Neuronal stem cell (in vitro differentiated cells): ENCODE data around the gene TGM2.
"Not testable (repeated sequence)": the region's sequence is repeated elsewhere in the genome, so short reads cannot be mapped to it uniquely, and the experiment has no call there.

Experiments
- DNase-seq: peaks from one replicate; pipeline ENCODE4 v3.0.0-alpha.2; 2013; ENCODE audit warnings: low spot score
- H2AFZ ChIP-seq: one replicate; pipeline ENCODE4 v1.6.1; 2013; ENCODE audit warnings: mild to moderate bottlenecking, low read length, inconsistent platforms
- H2AK5ac ChIP-seq: 2 replicates; pipeline ENCODE4 v1.6.1; 2013; ENCODE audit warnings: low read depth, mild to moderate bottlenecking, inconsistent platforms, low read length, moderate library complexity, mixed read lengths
- H2BK120ac ChIP-seq: 2 replicates; pipeline ENCODE4 v1.6.1; 2013; ENCODE audit warnings: low read depth, mild to moderate bottlenecking, inconsistent platforms, low read length, moderate library complexity, mixed read lengths
- H2BK12ac ChIP-seq: one replicate; pipeline ENCODE4 v1.6.1; 2013; ENCODE audit warnings: low read length, inconsistent platforms
- H2BK15ac ChIP-seq: 2 replicates; pipeline ENCODE4 v1.6.1; 2013; ENCODE audit warnings: mild to moderate bottlenecking, low read length, inconsistent platforms, mixed read lengths
- H2BK5ac ChIP-seq: one replicate; pipeline ENCODE4 v1.6.1; 2013; ENCODE audit warnings: inconsistent platforms, mild to moderate bottlenecking, low read length, moderate library complexity
- H3K14ac ChIP-seq: one replicate; pipeline ENCODE4 v1.6.1; 2013; ENCODE audit warnings: low read length, inconsistent platforms
- H3K18ac ChIP-seq: 2 replicates; pipeline ENCODE4 v1.6.1; 2013; ENCODE audit warnings: low read length, inconsistent platforms
- H3K23ac ChIP-seq: 2 replicates; pipeline ENCODE4 v1.6.1; 2013; ENCODE audit warnings: low read depth, mild to moderate bottlenecking, mixed read lengths, low read length, inconsistent platforms; ENCODE audit not compliant: poor library complexity
- H3K27ac ChIP-seq: replicated peaks from 3 replicates; pipeline ENCODE4 v1.5.1; 2013; ENCODE audit warnings: low read length, inconsistent platforms
- H3K27me3 ChIP-seq, 3 experiments: 2 replicates each; pipeline ENCODE4 v1.6.1; 2013; ENCODE audit warnings: low read length in 3 of 3, mild to moderate bottlenecking in 2 of 3, inconsistent platforms in 1 of 3, low read depth in 1 of 3, mixed read lengths in 1 of 3, moderate library complexity in 1 of 3; ENCODE audit not compliant: control insufficient read depth in 3 of 3, insufficient read depth in 3 of 3
- H3K36me3 ChIP-seq, 2 donors: replicated peaks in 1 of 2; 2 replicates each; pipeline ENCODE4 v1.6.1; 2013; ENCODE audit warnings: low read length in 2 of 2; ENCODE audit not compliant: control insufficient read depth in 2 of 2, insufficient read depth in 2 of 2
- H3K4ac ChIP-seq: 2 replicates; pipeline ENCODE4 v1.6.1; 2013; ENCODE audit warnings: inconsistent platforms, mild to moderate bottlenecking, low read length, moderate library complexity
- H3K4me1 ChIP-seq, 2 donors: 1 replicate in 1 of 2; 2 replicates in 1 of 2; pipeline ENCODE4 v1.6.1; 2013; ENCODE audit warnings: low read length in 2 of 2, low read depth in 1 of 2; ENCODE audit not compliant: control insufficient read depth in 2 of 2, insufficient read depth in 1 of 2
- H3K4me2 ChIP-seq: one replicate; pipeline ENCODE4 v1.6.1; 2013; ENCODE audit warnings: mild to moderate bottlenecking, low read length, inconsistent platforms; ENCODE audit not compliant: insufficient read depth, poor library complexity, severe bottlenecking
- H3K4me3 ChIP-seq, 2 donors: 2 replicates each; pipeline ENCODE4 v1.5.1; 2013; ENCODE audit warnings: low read length in 2 of 2, mild to moderate bottlenecking in 2 of 2, inconsistent platforms in 1 of 2, moderate library complexity in 1 of 2
- H3K79me1 ChIP-seq: one replicate; pipeline ENCODE4 v1.6.1; 2013; ENCODE audit warnings: low read depth, mild to moderate bottlenecking, inconsistent platforms, low read length, moderate library complexity
- H3K9ac ChIP-seq: one replicate; pipeline ENCODE4 v1.6.1; 2013; ENCODE audit warnings: mild to moderate bottlenecking, low read depth, low read length, inconsistent platforms; ENCODE audit not compliant: poor library complexity
- H3K9me3 ChIP-seq, 2 donors: replicated peaks in 1 of 2; 2 replicates each; pipeline versions ENCODE3 to v1.6.1; 2013; ENCODE audit warnings: low read length in 2 of 2, mild to moderate bottlenecking in 2 of 2, inconsistent platforms in 1 of 2, low read depth in 1 of 2, mixed read lengths in 1 of 2, moderate library complexity in 1 of 2; ENCODE audit not compliant: control insufficient read depth in 2 of 2, insufficient read depth in 1 of 2
- H4K8ac ChIP-seq: one replicate; pipeline ENCODE4 v1.6.1; 2013; ENCODE audit warnings: low read depth, mild to moderate bottlenecking, inconsistent platforms, low read length, moderate library complexity
- H4K91ac ChIP-seq: one replicate; pipeline ENCODE4 v1.6.1; 2013; ENCODE audit warnings: low read length, low read depth, mild to moderate bottlenecking, inconsistent platforms; ENCODE audit not compliant: poor library complexity
- WGBS, 2 donors: extraction: QIAGEN DNeasy Blood & Tissue Kit; methylation state at CpG; one replicate each; pipeline ENCODE4 v1.1.7; 2013; ENCODE audit warnings: missing lambda C conversion rate in 2 of 2, mixed read lengths in 1 of 2; ENCODE audit not compliant: insufficient read length in 2 of 2, insufficient replicate concordance in 1 of 2; ENCODE audit errors: extremely low coverage in 2 of 2; 5-methylcytosine and 5-hydroxymethylcytosine counted together

TGM2 gene

GRCh38 chr20:38109591-38110524 is 55.2 kb downstream of the TGM2 start:
- no peak overlapping the region for H3K14ac ChIP-seq
- no peak overlapping the region for H3K4me2 ChIP-seq
- no peak overlapping the region for H2BK120ac ChIP-seq
- H3K27me3 ChIP-seq, result no peaks in the 10 kb centered on the region
- no peaks in the 10 kb centered on the region for H3K9me3 ChIP-seq
- H3K23ac ChIP-seq, result no peak overlapping the region
- H2BK12ac ChIP-seq, result no peak overlapping the region
- no peak overlapping the region for H3K9ac ChIP-seq
- H2AFZ ChIP-seq, result no peak overlapping the region
- no peak overlapping the region for H2BK15ac ChIP-seq
- H4K91ac ChIP-seq, result no peak overlapping the region
- WGBS, 2 donors, result no CpG with 5 or more reads among the region's 8 CpGs
- no peak overlapping the region for H4K8ac ChIP-seq
- H3K4me1 ChIP-seq, result no peaks in the 10 kb centered on the region
- no peak overlapping the region for H3K4me3 ChIP-seq
- H3K79me1 ChIP-seq, result no peaks in the 10 kb centered on the region
- DNase-seq, result no peak
- H3K4ac ChIP-seq, result no peak overlapping the region
- H3K36me3 ChIP-seq, result no peaks in the 10 kb centered on the region
- no peak overlapping the region for H2AK5ac ChIP-seq
- H3K18ac ChIP-seq, result no peak overlapping the region
- H2BK5ac ChIP-seq, result no peak overlapping the region
- H3K27ac ChIP-seq, result no peak overlapping the region

GRCh38 chr20:38108986-38109541 is 56.0 kb downstream of the TGM2 start:
- H3K4ac ChIP-seq, result no peak overlapping the region
- H2AFZ ChIP-seq, result no peak overlapping the region
- no peak overlapping the region for H2BK120ac ChIP-seq
- H3K27me3 ChIP-seq, result no peaks in the 10 kb centered on the region
- H3K23ac ChIP-seq, result no peak overlapping the region
- H3K4me2 ChIP-seq, result no peak overlapping the region
- DNase-seq, result no peak
- H2AK5ac ChIP-seq, result no peak overlapping the region
- no peak overlapping the region for H3K18ac ChIP-seq
- no peak overlapping the region for H3K14ac ChIP-seq
- H2BK5ac ChIP-seq, result no peak overlapping the region
- no peak overlapping the region for H3K9ac ChIP-seq
- H3K79me1 ChIP-seq, result no peaks in the 10 kb centered on the region
- H4K91ac ChIP-seq, result no peak overlapping the region
- no peaks in the 10 kb centered on the region for H3K9me3 ChIP-seq
- no peak overlapping the region for H3K27ac ChIP-seq
- H2BK15ac ChIP-seq, result no peak overlapping the region
- no peak overlapping the region for H3K4me3 ChIP-seq
- H3K4me1 ChIP-seq, result no peaks in the 10 kb centered on the region
- no peaks in the 10 kb centered on the region for H3K36me3 ChIP-seq
- H2BK12ac ChIP-seq, result no peak overlapping the region
- WGBS, 2 donors, result no CpG with 5 or more reads among the region's 3 CpGs
- no peak overlapping the region for H4K8ac ChIP-seq

GRCh38 chr20:38108438-38108985 is 56.6 kb downstream of the TGM2 start:
- Histone ChIP-seq H3K4me2 (no peak overlapping the region), H2AFZ (no peak overlapping the region), H2BK5ac (no peak overlapping the region), H3K4me3 (no peak overlapping the region), H3K18ac (no peak overlapping the region), H2BK120ac (no peak overlapping the region), H3K27ac (no peak overlapping the region), H4K8ac (no peak overlapping the region), H4K91ac (no peak overlapping the region), H3K9me3 (no peaks in the 10 kb centered on the region), H2BK12ac (no peak overlapping the region), H3K9ac (no peak overlapping the region), H2AK5ac (no peak overlapping the region), H3K23ac (no peak overlapping the region), H3K79me1 (no peaks in the 10 kb centered on the region), H2BK15ac (no peak overlapping the region), H3K4me1 (no peaks in the 10 kb centered on the region), H3K36me3 (no peaks in the 10 kb centered on the region), H3K27me3 (no peaks in the 10 kb centered on the region), H3K14ac (no peak overlapping the region), H3K4ac (no peak overlapping the region)
- no CpG with 5 or more reads among the region's 4 CpGs for WGBS, 2 donors
- no peak for DNase-seq

GRCh38 chr20:38107916-38108315 is 57.2 kb downstream of the TGM2 start:
- not testable (repeated sequence) for H3K79me1 ChIP-seq, H3K23ac ChIP-seq, H3K4me1 ChIP-seq, H2AFZ ChIP-seq, H3K4me2 ChIP-seq, DNase-seq, H3K14ac ChIP-seq, H3K9me3 ChIP-seq, H3K18ac ChIP-seq, H3K9ac ChIP-seq, H2AK5ac ChIP-seq, H4K8ac ChIP-seq, H2BK120ac ChIP-seq, H3K27me3 ChIP-seq, H2BK12ac ChIP-seq, H3K36me3 ChIP-seq, H3K27ac ChIP-seq, H2BK5ac ChIP-seq, H4K91ac ChIP-seq, H2BK15ac ChIP-seq, H3K4ac ChIP-seq, H3K4me3 ChIP-seq
- no CpG with 5 or more reads among the region's 7 CpGs for WGBS, 2 donors
